Calu3 (cell line): ENCODE measurements around the gene NATD1. TPM values are rescaled to one million over a fixed set of nuclear protein-coding genes. Genes with fewer than 3 reads are reported as not detected.

Experiments used
- BruUV-seq: library from RNA; stranded (reverse); fragments of 400-500 nt; replicated peaks from 2 replicates; lab custom pipeline; 2021; lab: Mats Ljungman, UMichigan
- CTCF ChIA-PET: fragments of 300-600 bp; sonication (Branson Sonifier 250); formaldehyde crosslinking; loops from one replicate; lab custom pipeline; 2022; ENCODE audit warnings: antibody characterized with exemption; lab: Charles Lee
- DNase-seq: peaks from one replicate; pipeline ENCODE4 v3.0.0; 2022
- H3K27ac Mint-ChIP-seq: one replicate; pipeline ENCODE4 v1.8.0; 2022; ENCODE audit warnings: mixed read lengths; ENCODE audit not compliant: unreplicated experiment
- H3K27me3 Mint-ChIP-seq: one replicate; pipeline ENCODE4 v1.8.0; 2022; ENCODE audit warnings: mixed read lengths; ENCODE audit not compliant: unreplicated experiment
- H3K36me3 Mint-ChIP-seq: one replicate; pipeline ENCODE4 v1.8.0; 2022; ENCODE audit warnings: mild to moderate bottlenecking, moderate library complexity, mixed read lengths; ENCODE audit not compliant: insufficient read depth, unreplicated experiment
- H3K4me1 Mint-ChIP-seq: one replicate; pipeline ENCODE4 v1.8.0; 2022; ENCODE audit warnings: mild to moderate bottlenecking, low read depth, mixed read lengths; ENCODE audit not compliant: unreplicated experiment
- H3K4me3 Mint-ChIP-seq: one replicate; pipeline ENCODE4 v1.8.0; 2022; ENCODE audit warnings: mild to moderate bottlenecking, low read depth, moderate library complexity, mixed read lengths; ENCODE audit not compliant: unreplicated experiment
- H3K9me3 Mint-ChIP-seq: one replicate; pipeline ENCODE4 v1.8.0; 2022; ENCODE audit warnings: low read depth, mixed read lengths; ENCODE audit not compliant: unreplicated experiment
- intact Hi-C: fragments of 100-400 bp; cut with micrococcal nuclease; formaldehyde crosslinking; loops from one replicate; pipeline ENCODE4 v1.10.0; 2022; ENCODE audit not compliant: unreplicated experiment
- total RNA-seq: library from RNA; stranded (reverse); gene quantifications from 2 replicates; pipeline ENCODE4 v1.2.3, GENCODE V29; 2022
- TF ChIP-seq, protein P1 (sequence below): fragments of 200-600 bp; IDR thresholded peaks from one replicate; pipeline ENCODE4 v1.8.0; 2022; ENCODE audit warnings: antibody characterized with exemption; ENCODE audit not compliant: unreplicated experiment

The NATD1 gene
- total RNA-seq, 1 experiment from 2014 or later: 1.5 TPM

- Mint-ChIP-seq H3K4me3 (no peak overlapping the region), H3K27ac (no peak overlapping the region), H3K4me1 (peaks cover 13% of the 10 kb centered on the region), H3K9me3 (no peaks in the 10 kb centered on the region), H3K27me3 (no peaks in the 10 kb centered on the region), H3K36me3 (peaks cover 65% of the 10 kb centered on the region)
- TF ChIP-seq, protein P1, sequence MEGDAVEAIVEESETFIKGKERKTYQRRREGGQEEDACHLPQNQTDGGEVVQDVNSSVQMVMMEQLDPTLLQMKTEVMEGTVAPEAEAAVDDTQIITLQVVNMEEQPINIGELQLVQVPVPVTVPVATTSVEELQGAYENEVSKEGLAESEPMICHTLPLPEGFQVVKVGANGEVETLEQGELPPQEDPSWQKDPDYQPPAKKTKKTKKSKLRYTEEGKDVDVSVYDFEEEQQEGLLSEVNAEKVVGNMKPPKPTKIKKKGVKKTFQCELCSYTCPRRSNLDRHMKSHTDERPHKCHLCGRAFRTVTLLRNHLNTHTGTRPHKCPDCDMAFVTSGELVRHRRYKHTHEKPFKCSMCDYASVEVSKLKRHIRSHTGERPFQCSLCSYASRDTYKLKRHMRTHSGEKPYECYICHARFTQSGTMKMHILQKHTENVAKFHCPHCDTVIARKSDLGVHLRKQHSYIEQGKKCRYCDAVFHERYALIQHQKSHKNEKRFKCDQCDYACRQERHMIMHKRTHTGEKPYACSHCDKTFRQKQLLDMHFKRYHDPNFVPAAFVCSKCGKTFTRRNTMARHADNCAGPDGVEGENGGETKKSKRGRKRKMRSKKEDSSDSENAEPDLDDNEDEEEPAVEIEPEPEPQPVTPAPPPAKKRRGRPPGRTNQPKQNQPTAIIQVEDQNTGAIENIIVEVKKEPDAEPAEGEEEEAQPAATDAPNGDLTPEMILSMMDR: no peak
- intact Hi-C loops: no loop called here
- no peak for DNase-seq
- CTCF ChIA-PET: no interaction called here
- no TSS peak for BruUV-seq
These were observed 40.6 kb upstream of the NATD1 start for GRCh38 chr17:21293831-21294210.

DNA sequence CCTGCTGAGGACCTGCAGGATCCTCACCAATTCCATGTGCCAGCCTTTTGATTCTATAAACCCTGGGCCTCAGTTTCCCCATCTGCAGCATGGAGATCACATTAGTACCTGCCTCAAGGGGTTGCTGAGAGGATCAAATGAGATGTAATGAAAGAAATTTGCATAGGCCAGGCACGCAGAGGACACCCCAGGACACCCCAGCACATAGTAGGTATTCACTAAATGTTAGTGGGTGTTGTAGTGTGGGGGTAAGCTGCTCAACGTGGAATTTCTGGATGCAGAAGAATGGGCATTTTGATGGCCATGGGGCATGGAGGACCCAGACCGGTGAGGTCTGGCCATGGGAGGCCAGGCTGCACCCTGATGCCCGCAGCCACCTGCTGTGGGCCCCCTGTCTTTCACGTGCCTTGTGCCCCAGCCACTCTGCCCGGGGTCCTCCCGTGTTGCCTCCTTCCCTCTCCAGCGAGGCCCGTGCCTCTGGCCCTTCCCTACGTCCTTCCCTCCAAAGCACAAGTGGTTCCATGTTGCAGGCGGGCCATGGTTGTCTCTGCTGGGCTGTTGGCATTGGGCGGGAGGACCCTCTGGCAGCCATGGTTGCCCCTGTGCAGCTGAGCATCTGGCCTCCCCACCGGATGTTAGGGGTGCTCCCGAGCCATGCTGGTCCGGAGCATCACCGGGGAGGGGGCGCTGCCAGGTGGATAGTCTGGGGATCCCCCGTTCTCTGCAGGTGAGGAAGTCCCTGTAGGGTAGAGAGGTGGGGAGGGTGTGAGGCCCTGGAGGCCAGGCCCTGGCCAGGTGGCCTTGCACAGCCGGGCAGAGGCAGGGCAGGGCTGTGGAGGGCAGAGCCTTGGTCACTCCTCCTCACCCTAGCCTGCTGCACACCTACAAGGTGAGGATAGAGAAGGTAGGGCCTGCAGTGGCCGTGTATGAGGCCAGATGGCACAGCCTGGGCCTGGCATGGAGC lies 39.9 kb upstream of the NATD1 start:
- BruUV-seq: no TSS peak
- Mint-ChIP-seq H3K27ac (no peak overlapping the region), H3K36me3 (peaks cover 66% of the 10 kb centered on the region), H3K27me3 (no peaks in the 10 kb centered on the region), H3K4me1 (peaks cover 13% of the 10 kb centered on the region), H3K4me3 (no peak overlapping the region), H3K9me3 (no peaks in the 10 kb centered on the region)
- no peak for DNase-seq
- TF ChIP-seq, protein P1: no peak
- CTCF ChIA-PET: no interaction called here
- intact Hi-C loops: no loop called here

- no peak for DNase-seq
- no peaks in the 10 kb centered on the region for H3K9me3 Mint-ChIP-seq
- intact Hi-C loops: no loop called here
- CTCF ChIA-PET: no interaction called here
- peak overlapping the region; percentile 36 for H3K27ac Mint-ChIP-seq
- BruUV-seq: no TSS peak
- H3K27me3 Mint-ChIP-seq: no peaks in the 10 kb centered on the region
- peaks cover 76% of the 10 kb centered on the region for H3K36me3 Mint-ChIP-seq
- H3K4me3 Mint-ChIP-seq: no peak overlapping the region
- TF ChIP-seq, protein P1: no peak
- H3K4me1 Mint-ChIP-seq: peaks cover 13% of the 10 kb centered on the region
These were observed 38.7 kb upstream of the NATD1 start for GRCh38 chr17:21291862-21292261.

DNA sequence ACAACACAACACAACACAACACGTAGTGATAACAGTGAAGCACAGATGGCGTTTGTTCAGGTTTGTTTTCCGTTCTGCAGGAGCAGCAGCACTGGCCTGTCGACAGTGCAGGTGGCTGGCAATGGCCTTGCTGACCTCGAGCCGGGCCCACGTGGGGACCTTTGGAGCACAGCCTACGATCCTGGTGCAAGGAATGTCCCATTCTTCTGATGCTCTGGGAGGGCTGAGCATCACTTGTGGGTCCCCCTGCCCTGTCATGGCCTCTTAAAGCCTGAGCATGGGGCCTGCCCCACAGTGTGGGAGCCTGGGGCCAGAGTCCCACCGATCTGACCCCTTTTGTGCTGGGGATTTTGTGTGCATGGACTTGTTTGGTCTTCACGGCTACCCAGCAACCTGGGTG lies 38.1 kb upstream of the NATD1 start:
- TF ChIP-seq, protein P1: no peak
- Mint-ChIP-seq H3K4me3 (no peak overlapping the region), H3K4me1 (peaks cover 13% of the 10 kb centered on the region), H3K9me3 (no peaks in the 10 kb centered on the region), H3K27ac (no peak overlapping the region), H3K36me3 (peaks cover 76% of the 10 kb centered on the region), H3K27me3 (no peaks in the 10 kb centered on the region)
- CTCF ChIA-PET: no interaction called here
- BruUV-seq: no TSS peak
- intact Hi-C loops: no loop called here
- no peak for DNase-seq
